ENCODE results near the gene THSD4.
"Not testable (repeated sequence)": the region's sequence is repeated elsewhere in the genome, so short reads cannot be mapped to it uniquely, and the experiment has no call there.

Gene THSD4

DNA sequence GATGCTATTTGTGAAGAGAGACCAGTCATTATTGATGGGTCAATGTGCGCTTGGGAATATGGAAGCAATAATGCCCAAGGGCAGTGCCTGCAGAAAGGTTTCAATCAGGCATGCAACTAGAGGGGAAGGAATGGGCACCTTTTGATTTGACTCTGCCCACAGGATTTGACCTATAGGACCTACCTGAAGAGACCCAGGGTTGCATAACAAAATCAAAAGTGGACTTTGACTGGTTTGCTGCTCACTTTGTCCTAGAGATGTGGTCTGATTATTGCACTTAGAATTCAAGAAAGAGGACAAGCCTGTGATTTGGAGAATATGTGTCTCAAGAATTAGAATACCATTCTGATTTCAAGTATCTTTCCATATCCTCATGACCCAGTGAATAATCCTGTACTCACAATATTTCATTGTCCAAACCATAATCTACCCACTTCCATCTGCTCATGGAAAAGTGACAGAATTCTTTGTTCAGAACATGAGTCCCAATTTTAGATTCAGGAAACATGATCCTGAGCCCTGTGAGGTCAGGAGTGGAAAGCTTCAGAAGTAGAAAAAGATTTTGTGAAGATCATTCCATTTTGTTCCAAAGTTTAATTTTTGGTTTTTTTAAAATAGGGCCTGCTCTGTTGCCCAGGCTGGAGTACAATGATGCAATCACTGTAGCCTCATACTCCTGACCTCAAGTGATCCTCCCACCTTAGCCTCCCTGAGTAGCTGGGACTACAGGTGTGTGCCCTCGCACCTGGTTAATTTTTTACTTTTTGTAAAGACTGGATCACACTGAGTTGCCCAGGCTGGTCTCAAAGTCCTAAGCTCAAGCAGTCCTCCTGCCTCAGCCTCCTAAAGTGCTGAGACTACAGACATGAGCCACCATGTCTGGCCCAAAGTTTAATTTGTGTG is 543.8 kb downstream of the THSD4 start:
- no peaks in the 10 kb centered on the region for H3K27me3 ChIP-seq (ENCODE audit: insufficient read depth, insufficient read length)
- no peak for DNase-seq (ENCODE audit: low read depth, low spot score)
- H3K9me3 ChIP-seq (ENCODE audit: insufficient read depth, low read length): no peaks in the 10 kb centered on the region
- H3K4me3 ChIP-seq (ENCODE audit: insufficient read length, low read depth): no peak overlapping the region
- no peaks in the 10 kb centered on the region for H3K4me1 ChIP-seq (ENCODE audit: insufficient read depth, insufficient read length)
- H3K36me3 ChIP-seq (ENCODE audit: insufficient read depth, insufficient read length, low read length): no peaks in the 10 kb centered on the region
- no peak overlapping the region for H3K9ac ChIP-seq (ENCODE audit: insufficient read length, low read depth)
- no peak for TF ChIP-seq SUZ12 (IDR thresholded peaks at IDR 0.05; ENCODE audit: extremely low read depth, insufficient read depth, insufficient read length)
- TF ChIP-seq ZNF274 (IDR thresholded peaks at IDR 0.05; ENCODE audit: low read depth, low read length): no peak
- TF ChIP-seq YY1 (IDR thresholded peaks at IDR 0.05; ENCODE audit: insufficient read depth, insufficient read length): no peak

DNA sequence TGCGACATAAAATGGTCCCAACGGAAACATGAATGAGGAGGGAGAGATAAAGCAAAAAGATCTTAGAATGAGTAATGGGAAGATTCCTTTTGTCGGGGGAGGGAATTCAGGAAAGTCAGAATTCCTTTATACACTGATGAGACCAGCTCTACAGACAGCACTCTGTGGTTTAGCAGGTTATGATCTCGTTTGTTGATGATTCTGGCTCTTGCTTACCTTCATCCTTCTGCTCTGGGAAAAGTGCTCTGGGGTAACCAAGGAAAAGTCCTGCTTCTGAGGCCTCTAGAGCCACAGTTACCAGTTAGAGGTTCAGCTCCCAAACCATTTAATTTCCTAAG is 544.4 kb downstream of the THSD4 start:
- Histone ChIP-seq H3K4me1 (ENCODE audit: insufficient read depth, insufficient read length) (no peaks in the 10 kb centered on the region), H3K9me3 (ENCODE audit: insufficient read depth, low read length) (no peaks in the 10 kb centered on the region), H3K27me3 (ENCODE audit: insufficient read depth, insufficient read length) (no peaks in the 10 kb centered on the region), H3K4me3 (ENCODE audit: insufficient read length, low read depth) (no peak overlapping the region), H3K9ac (ENCODE audit: insufficient read length, low read depth) (no peak overlapping the region), H3K36me3 (ENCODE audit: insufficient read depth, insufficient read length, low read length) (no peaks in the 10 kb centered on the region)
- no peak for DNase-seq (ENCODE audit: low read depth, low spot score)
- TF ChIP-seq ZNF274 (IDR thresholded peaks at IDR 0.05; ENCODE audit: low read depth, low read length): no peak
- no peak for TF ChIP-seq YY1 (IDR thresholded peaks at IDR 0.05; ENCODE audit: insufficient read depth, insufficient read length)
- no peak for TF ChIP-seq SUZ12 (IDR thresholded peaks at IDR 0.05; ENCODE audit: extremely low read depth, insufficient read depth, insufficient read length)

DNA sequence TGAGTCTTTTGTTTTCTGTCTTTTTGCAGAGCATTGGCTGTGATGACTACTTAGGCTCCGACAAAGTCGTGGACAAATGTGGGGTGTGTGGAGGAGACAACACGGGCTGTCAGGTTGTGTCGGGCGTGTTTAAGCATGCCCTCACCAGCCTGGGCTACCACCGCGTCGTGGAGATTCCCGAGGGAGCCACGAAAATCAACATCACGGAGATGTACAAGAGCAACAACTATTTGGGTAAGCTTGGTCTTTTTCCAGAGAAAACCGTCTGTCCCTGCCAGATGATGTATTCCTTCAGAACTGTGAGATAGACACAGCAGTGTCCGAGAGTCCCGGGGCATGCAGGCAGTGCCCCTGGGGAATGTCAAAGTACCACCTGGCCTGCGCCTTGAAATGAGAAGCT is 545.2 kb downstream of the THSD4 start:
- Histone ChIP-seq H3K9me3 (ENCODE audit: insufficient read depth, low read length) (no peaks in the 10 kb centered on the region), H3K4me1 (ENCODE audit: insufficient read depth, insufficient read length) (no peaks in the 10 kb centered on the region), H3K27me3 (ENCODE audit: insufficient read depth, insufficient read length) (no peaks in the 10 kb centered on the region), H3K4me3 (ENCODE audit: insufficient read length, low read depth) (no peak overlapping the region), H3K9ac (ENCODE audit: insufficient read length, low read depth) (no peak overlapping the region), H3K36me3 (ENCODE audit: insufficient read depth, insufficient read length, low read length) (no peaks in the 10 kb centered on the region)
- no peak for TF ChIP-seq SUZ12 (IDR thresholded peaks at IDR 0.05; ENCODE audit: extremely low read depth, insufficient read depth, insufficient read length)
- no peak for TF ChIP-seq YY1 (IDR thresholded peaks at IDR 0.05; ENCODE audit: insufficient read depth, insufficient read length)
- no peak for TF ChIP-seq ZNF274 (IDR thresholded peaks at IDR 0.05; ENCODE audit: low read depth, low read length)
- no peak for DNase-seq (ENCODE audit: low read depth, low spot score)

DNA sequence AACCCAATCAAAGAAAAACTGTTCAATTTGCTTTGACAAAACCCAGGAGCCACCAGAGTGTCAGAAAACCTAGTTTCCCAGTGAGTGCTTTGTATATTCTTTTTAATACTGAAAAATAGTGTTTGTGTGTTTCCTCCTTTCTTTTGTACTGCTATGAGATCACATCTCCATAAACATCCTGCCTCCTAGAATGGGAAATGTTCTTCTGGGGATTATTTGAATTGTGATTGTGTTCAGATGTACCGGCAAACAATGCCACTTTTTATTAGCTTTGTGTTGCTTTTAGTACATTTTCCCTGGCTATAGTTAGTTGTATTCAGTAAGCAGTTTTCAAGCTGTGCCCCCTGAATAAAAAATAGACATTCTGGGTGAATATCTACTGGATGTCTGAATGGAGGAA is 547.0 kb downstream of the THSD4 start:
- TF ChIP-seq YY1 (IDR thresholded peaks at IDR 0.05; ENCODE audit: insufficient read depth, insufficient read length) (no peak), ZNF274 (IDR thresholded peaks at IDR 0.05; ENCODE audit: low read depth, low read length) (no peak), SUZ12 (IDR thresholded peaks at IDR 0.05; ENCODE audit: extremely low read depth, insufficient read depth, insufficient read length) (no peak)
- Histone ChIP-seq H3K4me1 (ENCODE audit: insufficient read depth, insufficient read length) (no peaks in the 10 kb centered on the region), H3K9ac (ENCODE audit: insufficient read length, low read depth) (no peak overlapping the region), H3K27me3 (ENCODE audit: insufficient read depth, insufficient read length) (no peaks in the 10 kb centered on the region), H3K9me3 (ENCODE audit: insufficient read depth, low read length) (no peaks in the 10 kb centered on the region), H3K4me3 (ENCODE audit: insufficient read length, low read depth) (no peak overlapping the region), H3K36me3 (ENCODE audit: insufficient read depth, insufficient read length, low read length) (no peaks in the 10 kb centered on the region)
- DNase-seq (ENCODE audit: low read depth, low spot score): no peak

DNA sequence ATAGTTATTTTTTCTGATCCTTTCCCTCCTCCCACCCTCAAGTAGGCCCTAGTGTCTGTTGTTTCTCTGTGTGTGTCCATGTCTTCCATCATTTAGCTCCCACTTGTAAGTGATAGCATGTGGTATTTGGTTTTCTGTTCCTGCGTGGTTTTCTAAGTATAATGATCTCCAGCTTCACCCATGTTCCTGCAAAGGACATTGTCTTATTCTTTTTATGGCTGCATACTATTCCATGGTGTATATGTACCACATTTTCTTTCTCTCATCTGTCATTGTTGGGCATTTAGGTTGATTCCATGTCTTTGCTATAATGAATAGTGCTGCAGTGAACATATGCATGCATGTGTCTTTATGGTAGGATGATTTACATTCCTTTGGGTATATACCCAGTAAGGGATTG is 549.4 kb downstream of the THSD4 start:
- Histone ChIP-seq H3K9ac (ENCODE audit: insufficient read length, low read depth) (no peak overlapping the region), H3K27me3 (ENCODE audit: insufficient read depth, insufficient read length) (no peaks in the 10 kb centered on the region), H3K36me3 (ENCODE audit: insufficient read depth, insufficient read length, low read length) (no peaks in the 10 kb centered on the region), H3K9me3 (ENCODE audit: insufficient read depth, low read length) (no peaks in the 10 kb centered on the region), H3K4me3 (ENCODE audit: insufficient read length, low read depth) (no peak overlapping the region), H3K4me1 (ENCODE audit: insufficient read depth, insufficient read length) (no peaks in the 10 kb centered on the region)
- DNase-seq (ENCODE audit: low read depth, low spot score): no peak
- no peak for TF ChIP-seq ZNF274 (IDR thresholded peaks at IDR 0.05; ENCODE audit: low read depth, low read length)
- TF ChIP-seq YY1 (IDR thresholded peaks at IDR 0.05; ENCODE audit: insufficient read depth, insufficient read length): no peak

DNA sequence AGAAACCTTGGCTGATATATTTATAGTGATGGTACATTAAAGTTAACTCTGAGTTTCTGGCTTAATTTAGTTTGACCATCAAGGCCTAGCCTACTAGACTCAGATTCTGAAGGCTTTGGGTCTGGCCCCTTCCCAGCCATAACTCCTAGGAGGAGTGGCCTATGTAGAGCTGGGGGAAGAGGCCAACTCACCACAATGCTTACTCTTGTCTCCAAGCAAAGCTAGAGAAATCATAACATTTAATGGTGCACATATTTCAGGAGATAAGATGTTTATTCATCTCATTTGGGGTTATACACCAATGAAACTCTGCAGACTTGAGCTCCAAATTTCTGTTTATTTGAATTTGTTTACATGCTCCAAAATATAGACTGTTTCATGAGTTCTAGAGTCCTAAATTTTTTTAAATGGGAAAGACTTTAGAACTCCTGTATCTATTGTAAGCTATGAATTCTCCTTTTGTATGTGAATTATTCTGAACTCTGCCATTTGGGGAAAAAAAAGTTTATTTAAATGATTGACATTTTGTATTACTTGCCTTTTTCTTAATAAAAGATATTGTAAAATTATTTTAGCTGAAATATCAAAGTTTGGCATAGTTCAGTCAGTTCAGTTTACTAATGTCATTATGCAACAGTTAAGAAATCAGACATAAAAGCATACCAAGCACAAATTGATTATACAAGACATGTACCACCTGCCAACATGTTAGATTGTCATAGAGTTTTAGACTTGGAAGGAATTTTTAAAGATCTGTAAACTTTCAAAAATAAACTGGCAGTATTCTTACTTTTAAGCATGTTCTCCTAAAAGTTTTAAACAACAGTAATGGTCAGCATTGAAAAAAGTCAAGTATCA is 551.7 kb downstream of the THSD4 start:
- Histone ChIP-seq H3K36me3 (ENCODE audit: insufficient read depth, insufficient read length, low read length) (no peaks in the 10 kb centered on the region), H3K9ac (ENCODE audit: insufficient read length, low read depth) (no peak overlapping the region)

GRCh38 chr15:71669688-71670087 is 554.4 kb downstream of the THSD4 start:
- no peak for DNase-seq (ENCODE audit: low read depth, low spot score)
- H3K9ac ChIP-seq (ENCODE audit: insufficient read length, low read depth): no peak overlapping the region
- no peaks in the 10 kb centered on the region for H3K9me3 ChIP-seq (ENCODE audit: insufficient read depth, low read length)
- H3K4me1 ChIP-seq (ENCODE audit: insufficient read depth, insufficient read length): no peaks in the 10 kb centered on the region
- H3K4me3 ChIP-seq (ENCODE audit: insufficient read length, low read depth): no peak overlapping the region
- TF ChIP-seq YY1 (IDR thresholded peaks at IDR 0.05; ENCODE audit: insufficient read depth, insufficient read length): no peak
- TF ChIP-seq SUZ12 (IDR thresholded peaks at IDR 0.05; ENCODE audit: extremely low read depth, insufficient read depth, insufficient read length): no peak
- no peak for TF ChIP-seq ZNF274 (IDR thresholded peaks at IDR 0.05; ENCODE audit: low read depth, low read length)
- no peaks in the 10 kb centered on the region for H3K27me3 ChIP-seq (ENCODE audit: insufficient read depth, insufficient read length)
- no peaks in the 10 kb centered on the region for H3K36me3 ChIP-seq (ENCODE audit: insufficient read depth, insufficient read length, low read length)

More for the DNA sequence above, 551.7 kb downstream of the THSD4 start:
- TF ChIP-seq ZNF274 (IDR thresholded peaks at IDR 0.05; ENCODE audit: low read depth, low read length): no peak
- no peak for TF ChIP-seq SUZ12 (IDR thresholded peaks at IDR 0.05; ENCODE audit: extremely low read depth, insufficient read depth, insufficient read length)
- no peak for TF ChIP-seq YY1 (IDR thresholded peaks at IDR 0.05; ENCODE audit: insufficient read depth, insufficient read length)
- Histone ChIP-seq H3K27me3 (ENCODE audit: insufficient read depth, insufficient read length) (no peaks in the 10 kb centered on the region), H3K4me3 (ENCODE audit: insufficient read length, low read depth) (no peak overlapping the region), H3K9me3 (ENCODE audit: insufficient read depth, low read length) (no peaks in the 10 kb centered on the region), H3K4me1 (ENCODE audit: insufficient read depth, insufficient read length) (no peaks in the 10 kb centered on the region)
- no peak for DNase-seq (ENCODE audit: low read depth, low spot score)

- not testable (repeated sequence) for H3K4me1 ChIP-seq (ENCODE audit: insufficient read depth, insufficient read length); H3K27me3 ChIP-seq (ENCODE audit: insufficient read depth, insufficient read length); H3K4me3 ChIP-seq (ENCODE audit: insufficient read length, low read depth); H3K36me3 ChIP-seq (ENCODE audit: insufficient read depth, insufficient read length, low read length); H3K9me3 ChIP-seq (ENCODE audit: insufficient read depth, low read length); DNase-seq (ENCODE audit: low read depth, low spot score); H3K9ac ChIP-seq (ENCODE audit: insufficient read length, low read depth)
Observed at GRCh38 chr15:71670222-71670621, 555.0 kb downstream of the THSD4 start.

Measured in NT2/D1 (cell line).